Stimulated activated CD8-positive, alpha-beta memory T cell treated with anti-CD3 and anti-CD28 coated beads, Interleukin-15, amount 100 ng/mL, for 24 hours (primary cell): ENCODE results near the gene CCDC157.
"Not testable (repeated sequence)": the region's sequence is repeated elsewhere in the genome, so short reads cannot be mapped to it uniquely, and the experiment has no call there.

ENCODE experiments used
- DNase-seq: peaks from one replicate; pipeline ENCODE4 v3.0.0-alpha.2; 2020; ENCODE audit warnings: low read depth

CCDC157 gene

GRCh38 chr22:30325724-30326254, 31.0 kb upstream of the CCDC157 start:
- no peak for DNase-seq

GRCh38 chr22:30326255-30326705, 30.5 kb upstream of the CCDC157 start:
- no peak for DNase-seq

GRCh38 chr22:30326706-30327362, 30.0 kb upstream of the CCDC157 start, which contains the start of gene TBC1D10A:
Gene TBC1D10A, minus strand, starts transcription at chr22:30326941. Its CDS starts 60 bp downstream, at chr22:30326881.
- DNase-seq, result peak; percentile 80

GRCh38 chr22:30327864-30328345, 28.9 kb upstream of the CCDC157 start:
- DNase-seq, result no peak

DNA sequence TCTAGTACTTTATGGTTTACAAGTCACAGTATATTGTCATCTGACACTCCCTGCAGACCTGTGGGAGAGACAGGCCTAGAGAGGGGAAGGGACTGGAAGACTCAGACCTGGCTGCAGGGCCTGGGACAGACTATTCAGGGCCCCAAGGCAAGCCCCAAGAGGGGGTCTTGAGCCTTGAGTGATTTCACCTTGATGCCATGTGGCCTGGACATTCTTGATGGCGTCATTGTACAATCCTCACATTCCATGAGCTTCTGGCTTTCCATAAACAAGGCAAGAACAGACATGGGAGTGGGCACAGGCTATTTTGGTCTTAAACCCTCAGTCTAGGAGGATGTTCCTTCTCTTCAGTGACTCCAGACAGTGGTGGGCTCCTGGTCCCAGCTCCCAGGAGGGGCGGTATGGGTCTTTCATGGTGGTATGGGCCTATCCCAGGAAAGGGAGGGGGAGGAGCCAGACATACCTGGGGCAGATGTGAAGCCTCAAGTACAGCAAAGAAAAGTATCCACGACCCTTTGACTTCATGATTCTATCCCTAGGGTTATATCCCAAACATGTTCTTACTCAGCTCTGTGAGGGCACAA, 28.2 kb upstream of the CCDC157 start:
- no peak for DNase-seq

DNA sequence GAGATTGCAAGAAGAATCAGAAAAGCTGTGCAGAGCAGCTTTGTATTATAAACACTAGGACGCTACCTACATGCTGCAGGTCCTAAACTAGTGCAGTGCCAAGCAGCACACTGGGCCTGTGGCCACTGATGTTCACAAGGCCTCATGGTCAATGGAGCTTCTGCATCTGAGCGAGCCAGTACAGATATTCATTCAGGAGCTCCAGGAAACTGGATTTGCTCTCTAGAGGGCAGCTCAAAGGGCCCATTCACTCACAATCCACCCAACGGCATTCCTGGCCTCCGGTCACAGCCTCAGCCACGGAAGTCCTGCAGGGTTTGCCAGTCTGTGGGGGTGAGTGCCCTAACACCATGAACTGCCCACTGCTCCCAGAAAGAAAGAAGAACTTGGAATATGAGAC, 24.3 kb upstream of the CCDC157 start:
- DNase-seq, result no peak

DNA sequence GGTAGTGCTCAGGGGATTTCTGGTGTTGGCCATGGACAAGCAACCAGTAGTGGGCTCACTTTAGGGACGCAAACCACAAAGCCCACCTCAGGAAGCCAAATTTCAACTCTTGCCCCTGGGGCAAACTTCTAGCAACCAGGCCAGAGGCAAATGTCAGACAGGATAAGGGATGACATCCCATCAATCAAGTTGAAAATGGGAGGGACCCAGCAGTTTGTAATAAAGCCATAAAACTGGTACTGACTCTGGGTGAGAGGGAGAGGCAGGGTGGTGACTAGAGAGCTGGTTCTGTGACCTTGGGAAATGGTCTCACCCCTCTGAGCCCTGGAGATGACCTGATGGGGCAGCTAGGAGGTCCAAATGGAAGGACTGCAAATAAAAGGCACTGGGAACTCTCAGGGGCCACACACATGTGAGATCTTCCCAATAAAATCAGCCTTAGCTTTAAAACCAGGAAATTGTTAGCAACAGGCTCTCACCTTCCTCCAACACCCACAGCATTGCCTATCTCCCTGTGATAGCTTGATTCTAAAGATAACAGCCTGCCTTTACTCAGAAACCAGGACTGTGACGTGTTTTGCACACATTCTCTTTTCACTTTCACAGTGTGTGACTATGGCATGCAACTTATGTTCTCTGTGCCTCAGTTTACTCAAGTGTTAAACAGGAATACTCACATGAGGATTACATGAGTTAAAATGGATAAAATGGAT, 23.7 kb upstream of the CCDC157 start:
- no peak for DNase-seq

- no peak for DNase-seq
Observed at GRCh38 chr22:30333707-30334087, 23.1 kb upstream of the CCDC157 start.

DNA sequence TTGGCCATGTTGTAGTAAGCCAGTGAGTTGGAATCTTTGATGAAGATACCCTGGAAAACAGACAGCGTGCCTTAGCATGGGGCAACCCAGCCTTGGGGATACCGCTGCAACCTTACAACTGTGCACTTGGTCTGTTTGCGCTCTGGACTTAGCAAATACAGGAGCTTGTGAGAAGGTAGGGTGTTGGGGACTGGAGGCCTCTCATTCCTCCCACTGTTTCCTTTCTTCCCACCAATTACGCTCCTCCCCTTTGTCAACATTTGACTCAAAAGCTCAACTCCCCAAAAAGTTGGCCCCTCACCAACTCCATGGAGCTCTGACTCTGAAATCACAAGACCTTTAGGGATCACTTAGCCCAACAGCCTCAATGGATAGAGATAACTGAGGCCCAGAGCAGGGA, 22.2 kb upstream of the CCDC157 start:
- no peak for DNase-seq

GRCh38 chr22:30335236-30335635, 21.6 kb upstream of the CCDC157 start:
- DNase-seq, result no peak

DNA sequence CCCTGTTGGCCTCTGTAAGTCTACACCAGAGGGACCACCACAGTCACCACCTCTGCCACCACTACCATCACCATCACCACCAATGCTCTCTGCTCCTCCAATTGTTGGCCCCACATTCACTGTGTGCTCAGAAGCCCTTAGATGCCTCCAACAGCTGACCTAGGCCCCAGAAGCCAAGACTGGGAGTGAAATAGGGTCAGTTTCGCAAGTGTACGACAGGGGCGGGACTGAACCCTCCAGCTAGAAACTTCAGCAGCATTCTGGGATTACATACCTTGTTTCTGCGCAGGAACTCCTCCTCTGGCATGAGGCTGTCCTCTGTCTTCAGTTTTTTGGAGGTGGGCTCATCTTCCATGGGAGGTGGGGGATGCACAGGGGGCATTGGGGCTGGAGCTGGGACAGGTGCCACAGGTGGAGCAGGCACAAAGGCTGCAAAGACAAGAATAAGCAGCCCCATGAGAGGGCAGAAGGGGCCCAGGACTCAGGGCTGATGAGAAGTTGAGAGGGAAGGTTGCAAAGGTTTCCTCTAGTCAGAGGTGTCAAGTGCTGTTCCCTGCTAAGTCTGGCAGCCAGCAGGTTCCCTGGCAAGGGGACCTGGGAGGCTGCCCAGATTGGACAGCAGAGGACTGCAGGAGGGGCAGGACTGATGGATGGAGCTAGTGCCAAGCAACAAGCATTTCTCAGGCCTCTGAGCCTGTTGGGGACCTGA, 19.9 kb upstream of the CCDC157 start:
- DNase-seq, result no peak

GRCh38 chr22:30337461-30337778, 19.4 kb upstream of the CCDC157 start:
- DNase-seq, result no peak

- DNase-seq, result not testable (repeated sequence)
Observed at GRCh38 chr22:30338341-30338740, 18.5 kb upstream of the CCDC157 start.

GRCh38 chr22:30338802-30339201, 18.0 kb upstream of the CCDC157 start:
- no peak for DNase-seq

DNA sequence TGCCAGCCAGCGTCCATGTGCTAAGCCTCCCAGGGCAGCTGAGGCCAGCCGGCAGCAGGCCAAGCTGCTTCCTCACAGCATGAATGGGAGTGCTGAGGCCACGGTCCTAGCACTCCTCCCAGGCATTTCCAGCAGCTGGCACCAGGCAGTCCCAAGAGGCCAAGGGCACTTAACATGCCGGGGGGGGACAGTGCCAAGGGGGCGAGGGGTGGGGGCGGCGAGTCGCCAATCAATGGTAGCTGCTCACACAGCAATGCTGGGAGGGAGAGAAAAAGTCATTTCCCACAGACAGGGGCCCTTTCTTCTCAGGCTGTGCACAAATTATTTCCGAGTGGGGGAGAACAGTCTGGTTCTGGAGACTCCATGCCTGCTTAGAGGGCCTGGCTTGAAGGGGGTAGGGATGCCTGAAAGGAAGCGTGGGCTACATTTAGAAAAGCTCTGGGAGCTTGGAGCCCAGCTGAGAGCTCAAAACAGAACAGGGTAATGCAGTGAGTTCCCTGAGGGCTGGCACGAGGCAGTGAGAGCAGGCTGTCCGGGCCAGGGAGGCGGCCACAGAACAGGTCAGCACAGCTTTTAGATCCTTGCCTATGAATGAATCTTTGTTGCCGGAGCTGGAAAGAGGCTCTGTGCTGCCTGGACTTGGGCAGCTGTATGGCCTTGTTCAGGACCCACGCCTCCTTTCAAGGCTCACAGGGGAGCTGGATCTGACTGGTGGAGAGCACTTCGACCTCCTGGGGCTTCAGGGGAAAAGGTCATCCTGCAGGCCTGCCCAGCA, 15.7 kb upstream of the CCDC157 start:
- DNase-seq, result no peak

DNA sequence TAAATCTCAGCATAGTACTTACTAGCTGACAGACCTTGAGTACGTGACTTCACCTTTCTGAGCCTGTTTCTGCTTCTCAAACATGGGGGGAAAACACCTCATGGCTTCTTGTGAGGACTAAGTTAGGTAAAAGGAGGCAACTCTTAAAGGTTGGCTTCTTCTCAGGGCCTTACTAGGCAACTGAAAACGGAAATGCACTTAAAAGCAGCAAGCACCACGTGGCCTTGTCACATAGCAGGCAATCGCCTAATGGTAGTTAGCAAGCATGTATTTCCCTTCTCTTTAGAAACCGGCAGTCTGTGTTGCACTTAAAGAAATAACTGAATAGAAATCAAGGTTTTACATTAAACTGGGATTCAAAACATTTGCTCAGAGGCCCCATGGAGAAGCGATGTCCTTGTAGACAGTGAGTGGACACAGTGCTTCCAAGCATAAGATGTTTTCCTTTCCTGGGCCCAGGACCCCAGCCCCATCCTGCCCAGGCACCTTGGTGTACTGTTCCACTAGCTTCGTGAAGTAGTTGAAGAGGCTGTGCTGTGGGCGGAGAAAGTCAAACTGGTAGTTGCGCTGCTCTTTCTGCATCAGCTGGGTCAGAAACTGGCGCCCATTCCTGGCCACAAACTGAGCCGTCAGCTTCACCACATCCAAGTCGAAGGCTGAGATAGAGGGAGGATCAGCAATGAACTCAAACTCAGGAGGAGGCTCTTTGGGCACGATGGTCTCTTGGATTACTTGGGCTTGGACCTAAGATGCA, 12.2 kb upstream of the CCDC157 start:
- DNase-seq, result no peak

GRCh38 chr22:30347255-30347892, 9.4 kb upstream of the CCDC157 start:
- DNase-seq, result no peak

DNA sequence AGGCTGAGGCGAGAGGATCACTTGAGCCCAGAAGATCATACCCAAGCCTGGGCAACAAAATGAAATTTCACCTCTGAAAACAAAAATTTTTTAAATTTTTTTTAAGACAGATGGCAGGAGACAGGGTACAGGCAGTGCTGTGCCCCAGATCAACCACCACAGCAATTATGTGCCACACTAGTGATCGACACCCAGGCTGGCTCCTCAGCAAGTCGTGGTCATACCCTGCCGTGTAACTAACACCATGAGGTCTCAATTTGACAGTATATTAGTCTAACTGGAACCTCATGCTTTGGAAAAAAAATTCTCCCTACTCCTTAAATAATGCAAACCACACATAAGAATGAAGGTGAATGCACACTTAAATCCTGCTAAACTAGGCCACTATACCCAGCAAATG, 8.4 kb upstream of the CCDC157 start:
- no peak for DNase-seq

- DNase-seq, result no peak
Observed at GRCh38 chr22:30348809-30349208, 8.0 kb upstream of the CCDC157 start.

- no peak for DNase-seq
Observed at GRCh38 chr22:30351226-30351625, 5.6 kb upstream of the CCDC157 start.
